GDM1 (cell line): ENCODE measurements around the gene TAS2R7.
"Not testable (repeated sequence)": the region's sequence is repeated elsewhere in the genome, so short reads cannot be mapped to it uniquely, and the experiment has no call there.

ENCODE experiments used
- DNase-seq: peaks from one replicate; lab custom pipeline; 2025; lab: John Stamatoyannopoulos, UW

The TAS2R7 gene

GRCh38 chr12:10802587-10802986 lies at the start of gene TAS2R7:
Gene TAS2R7, minus strand, starts transcription at chr12:10802627. Its CDS starts 57 bp downstream, at chr12:10802570.
- DNase-seq: no peak

- DNase-seq: no peak
Observed at GRCh38 chr12:10851243-10851858, 48.9 kb upstream of the TAS2R7 start.

GRCh38 chr12:10849425-10849878 lies 47.0 kb upstream of the TAS2R7 start, which contains the start of gene PRR4:
Gene PRR4, minus strand, starts transcription at chr12:10849475. Its CDS starts 38 bp downstream, at chr12:10849437.
- DNase-seq: no peak

GRCh38 chr12:10847744-10848143 lies 45.3 kb upstream of the TAS2R7 start:
- no peak for DNase-seq

- no peak for DNase-seq
Observed at GRCh38 chr12:10842862-10843261, 40.4 kb upstream of the TAS2R7 start.

- no peak for DNase-seq
Observed at GRCh38 chr12:10838461-10838860, 36.0 kb upstream of the TAS2R7 start.

- DNase-seq: no peak
Observed at GRCh38 chr12:10829994-10830393, 27.6 kb upstream of the TAS2R7 start.

- DNase-seq: no peak
Observed at GRCh38 chr12:10826258-10826657, 23.8 kb upstream of the TAS2R7 start, which contains the start of gene TAS2R10. Gene TAS2R10, minus strand, starts transcription at chr12:10826358. Its CDS starts 89 bp downstream, at chr12:10826269.

GRCh38 chr12:10824957-10825356 lies 22.5 kb upstream of the TAS2R7 start:
- no peak for DNase-seq

- no peak for DNase-seq
Observed at GRCh38 chr12:10811883-10812536, 9.6 kb upstream of the TAS2R7 start.

GRCh38 chr12:10810068-10810467 lies 7.6 kb upstream of the TAS2R7 start, which contains the start of gene TAS2R9:
Gene TAS2R9, minus strand, starts transcription at chr12:10810168. Its CDS starts 93 bp downstream, at chr12:10810075.
- no peak for DNase-seq

- DNase-seq: no peak
Observed at GRCh38 chr12:10807186-10807585, 4.8 kb upstream of the TAS2R7 start, which contains the start of gene TAS2R8. Gene TAS2R8, minus strand, starts transcription at chr12:10807286. Its CDS starts 306 bp downstream, at chr12:10806980.

GRCh38 chr12:10801741-10802140 lies 686 bp downstream of the TAS2R7 start:
- DNase-seq: no peak

GRCh38 chr12:10794222-10794621 lies 8.2 kb downstream of the TAS2R7 start:
- no peak for DNase-seq

GRCh38 chr12:10791769-10792168 lies 10.7 kb downstream of the TAS2R7 start:
- DNase-seq: not testable (repeated sequence)

- DNase-seq: no peak
Observed at GRCh38 chr12:10783252-10783651, 19.2 kb downstream of the TAS2R7 start.

GRCh38 chr12:10779103-10779502 lies 23.3 kb downstream of the TAS2R7 start:
- no peak for DNase-seq

- DNase-seq: no peak
Observed at GRCh38 chr12:10771132-10771733, 31.2 kb downstream of the TAS2R7 start.

- no peak for DNase-seq
Observed at GRCh38 chr12:10759657-10760056, 42.8 kb downstream of the TAS2R7 start.

- DNase-seq: no peak
Observed at GRCh38 chr12:10756194-10756593, 46.2 kb downstream of the TAS2R7 start.

GRCh38 chr12:10753059-10753458 lies 49.4 kb downstream of the TAS2R7 start:
- no peak for DNase-seq
